Activated CD4-positive, alpha-beta memory T cell treated with anti-CD3 and anti-CD28 coated beads, Interleukin-2, amount 10 ng/mL, durations not matched to agents 7 days and 5 days (primary cell): ENCODE results near the gene OTOS. TPM values are rescaled to one million over a fixed set of nuclear protein-coding genes. Genes with fewer than 3 reads are reported as not detected.

Experiments used
- CTCF ChIA-PET: fragments of 350-600 bp; sonication (Branson Sonifier 250); formaldehyde crosslinking; loops from one replicate; lab custom pipeline; 2021; ENCODE audit warnings: antibody characterized with exemption, inconsistent platforms; lab: Charles Lee
- POLR2A ChIA-PET: fragments of 350-600 bp; sonication (Branson Sonifier 250); formaldehyde crosslinking; loops from one replicate; lab custom pipeline; 2021; ENCODE audit warnings: antibody characterized with exemption; lab: Charles Lee
- DNase-seq: peaks from one replicate; pipeline ENCODE4 v3.0.0-alpha.2; 2020
- H3K27ac Mint-ChIP-seq: one replicate; pipeline ENCODE4 v1.8.0; 2021; ENCODE audit warnings: mild to moderate bottlenecking, mixed read lengths
- H3K27me3 Mint-ChIP-seq: one replicate; pipeline ENCODE4 v1.8.0; 2021; ENCODE audit warnings: mixed read lengths
- H3K36me3 Mint-ChIP-seq: one replicate; pipeline ENCODE4 v1.8.0; 2021; ENCODE audit warnings: low read depth, mixed read lengths
- H3K4me1 Mint-ChIP-seq: one replicate; pipeline ENCODE4 v1.8.0; 2021; ENCODE audit warnings: mixed read lengths
- H3K4me3 Mint-ChIP-seq: one replicate; pipeline ENCODE4 v1.8.0; 2021; ENCODE audit warnings: mild to moderate bottlenecking, mixed read lengths
- H3K9me3 Mint-ChIP-seq: one replicate; pipeline ENCODE4 v1.8.0; 2021; ENCODE audit warnings: mixed read lengths
- total RNA-seq, 2 experiments: library from RNA; stranded (reverse); gene quantifications; one replicate each; pipeline ENCODE4 v1.2.3, GENCODE V29; 2021

Gene OTOS
- total RNA-seq, 2 experiments from 2014 or later: not detected

GRCh38 chr2:240164586-240164985 is 24.1 kb upstream of the OTOS start:
- no peak for DNase-seq
- peaks cover 8% of the 10 kb centered on the region for H3K9me3 Mint-ChIP-seq
- ChIA-PET POLR2A (no interaction called here), CTCF (no interaction called here)
- no peaks in the 10 kb centered on the region for H3K27me3 Mint-ChIP-seq
- H3K36me3 Mint-ChIP-seq: no peaks in the 10 kb centered on the region
- H3K4me3 Mint-ChIP-seq: no peak overlapping the region
- no peak overlapping the region for H3K27ac Mint-ChIP-seq
- H3K4me1 Mint-ChIP-seq: no peaks in the 10 kb centered on the region

- H3K9me3 Mint-ChIP-seq: peaks cover 8% of the 10 kb centered on the region
- POLR2A ChIA-PET: no interaction called here
- H3K36me3 Mint-ChIP-seq: no peaks in the 10 kb centered on the region
- CTCF ChIA-PET: no interaction called here
- no peaks in the 10 kb centered on the region for H3K4me1 Mint-ChIP-seq
- H3K27ac Mint-ChIP-seq: no peak overlapping the region
- H3K4me3 Mint-ChIP-seq: no peak overlapping the region
- DNase-seq: no peak
- no peaks in the 10 kb centered on the region for H3K27me3 Mint-ChIP-seq
Observed at GRCh38 chr2:240163844-240164574, 23.6 kb upstream of the OTOS start.

GRCh38 chr2:240162939-240163714 is 22.7 kb upstream of the OTOS start:
- ChIA-PET POLR2A (no interaction called here), CTCF (no interaction called here)
- no peaks in the 10 kb centered on the region for H3K36me3 Mint-ChIP-seq
- DNase-seq: no peak
- H3K27me3 Mint-ChIP-seq: no peaks in the 10 kb centered on the region
- no peak overlapping the region for H3K4me3 Mint-ChIP-seq
- H3K27ac Mint-ChIP-seq: no peak overlapping the region
- no peaks in the 10 kb centered on the region for H3K4me1 Mint-ChIP-seq
- H3K9me3 Mint-ChIP-seq: peaks cover 8% of the 10 kb centered on the region

- Mint-ChIP-seq H3K4me3 (no peak overlapping the region), H3K9me3 (peaks cover 8% of the 10 kb centered on the region), H3K27ac (no peak overlapping the region), H3K36me3 (no peaks in the 10 kb centered on the region), H3K27me3 (no peaks in the 10 kb centered on the region), H3K4me1 (no peaks in the 10 kb centered on the region)
- ChIA-PET CTCF (no interaction called here), POLR2A (no interaction called here)
- no peak for DNase-seq
Observed at GRCh38 chr2:240162531-240162930, 22.1 kb upstream of the OTOS start.

- ChIA-PET POLR2A (no interaction called here), CTCF (no interaction called here)
- Mint-ChIP-seq H3K27me3 (no peaks in the 10 kb centered on the region), H3K27ac (no peak overlapping the region), H3K9me3 (peaks cover 8% of the 10 kb centered on the region), H3K4me1 (no peaks in the 10 kb centered on the region), H3K36me3 (no peaks in the 10 kb centered on the region), H3K4me3 (no peak overlapping the region)
- no peak for DNase-seq
Observed at GRCh38 chr2:240162032-240162431, 21.6 kb upstream of the OTOS start.

- ChIA-PET CTCF (no interaction called here), POLR2A (no interaction called here)
- no peak for DNase-seq
- Mint-ChIP-seq H3K4me3 (no peak overlapping the region), H3K4me1 (no peaks in the 10 kb centered on the region), H3K27ac (no peak overlapping the region), H3K27me3 (no peaks in the 10 kb centered on the region), H3K9me3 (peaks cover 8% of the 10 kb centered on the region), H3K36me3 (no peaks in the 10 kb centered on the region)
Observed at GRCh38 chr2:240161087-240161750, 20.8 kb upstream of the OTOS start.

GRCh38 chr2:240160291-240161086 is 20.0 kb upstream of the OTOS start:
- POLR2A ChIA-PET: no interaction called here
- Mint-ChIP-seq H3K9me3 (peaks cover 8% of the 10 kb centered on the region), H3K4me3 (no peak overlapping the region), H3K36me3 (no peaks in the 10 kb centered on the region), H3K4me1 (no peaks in the 10 kb centered on the region), H3K27me3 (no peaks in the 10 kb centered on the region), H3K27ac (no peak overlapping the region)
- DNase-seq: no peak
- CTCF ChIA-PET: no interaction called here

GRCh38 chr2:240159251-240159839 is 18.9 kb upstream of the OTOS start:
- no peaks in the 10 kb centered on the region for H3K4me1 Mint-ChIP-seq
- H3K27ac Mint-ChIP-seq: no peak overlapping the region
- peaks cover 6% of the 10 kb centered on the region for H3K9me3 Mint-ChIP-seq
- POLR2A ChIA-PET: no interaction called here
- H3K4me3 Mint-ChIP-seq: no peak overlapping the region
- H3K36me3 Mint-ChIP-seq: no peaks in the 10 kb centered on the region
- DNase-seq: no peak
- H3K27me3 Mint-ChIP-seq: no peaks in the 10 kb centered on the region
- CTCF ChIA-PET: interaction anchor here (0.7 kb wide), 1 partner anchor 71 kb away, joined by 3 read pairs; no protein-coding TSS in a partner anchor

- Mint-ChIP-seq H3K9me3 (no peaks in the 10 kb centered on the region), H3K4me1 (no peaks in the 10 kb centered on the region), H3K27me3 (peaks cover 3% of the 10 kb centered on the region), H3K27ac (no peak overlapping the region), H3K36me3 (no peaks in the 10 kb centered on the region), H3K4me3 (no peak overlapping the region)
- DNase-seq: no peak
- CTCF ChIA-PET: no interaction called here
- POLR2A ChIA-PET: no interaction called here
Observed at GRCh38 chr2:240157147-240157470, 16.7 kb upstream of the OTOS start.

- Mint-ChIP-seq H3K9me3 (no peaks in the 10 kb centered on the region), H3K4me3 (no peak overlapping the region), H3K27ac (no peak overlapping the region), H3K27me3 (peaks cover 3% of the 10 kb centered on the region), H3K4me1 (no peaks in the 10 kb centered on the region), H3K36me3 (no peaks in the 10 kb centered on the region)
- ChIA-PET POLR2A (no interaction called here), CTCF (no interaction called here)
- no peak for DNase-seq
Observed at GRCh38 chr2:240156435-240157146, 16.1 kb upstream of the OTOS start.

- peaks cover 3% of the 10 kb centered on the region for H3K27me3 Mint-ChIP-seq
- H3K36me3 Mint-ChIP-seq: no peaks in the 10 kb centered on the region
- H3K4me3 Mint-ChIP-seq: no peak overlapping the region
- DNase-seq: no peak
- no peaks in the 10 kb centered on the region for H3K4me1 Mint-ChIP-seq
- no peaks in the 10 kb centered on the region for H3K9me3 Mint-ChIP-seq
- POLR2A ChIA-PET: no interaction called here
- H3K27ac Mint-ChIP-seq: no peak overlapping the region
- CTCF ChIA-PET: no interaction called here
Observed at GRCh38 chr2:240155745-240156390, 15.4 kb upstream of the OTOS start.
